Medulla oblongata (tissue), 1 donor: Measurements from ENCODE around the gene KBTBD6.
"Not testable (repeated sequence)": the region's sequence is repeated elsewhere in the genome, so short reads cannot be mapped to it uniquely, and the experiment has no call there.

Source experiments
- DNase-seq: peaks from one replicate; pipeline ENCODE4 v3.0.0-alpha.2; 2015; ENCODE audit errors: extremely low spot score

KBTBD6 gene

GRCh38 chr13:41136396-41137031, 3.9 kb upstream of the KBTBD6 start:
- no peak for DNase-seq

- DNase-seq: no peak
Measured at GRCh38 chr13:41133951-41134350, 1.3 kb upstream of the KBTBD6 start.

GRCh38 chr13:41131660-41132511, 716 bp downstream of the KBTBD6 start:
- DNase-seq: not testable (repeated sequence)

- DNase-seq: not testable (repeated sequence)
Measured at GRCh38 chr13:41131189-41131588, 1.4 kb downstream of the KBTBD6 start.

GRCh38 chr13:41130356-41130755, 2.2 kb downstream of the KBTBD6 start:
- DNase-seq: no peak

GRCh38 chr13:41127701-41128100, 4.9 kb downstream of the KBTBD6 start:
- no peak for DNase-seq

- no peak for DNase-seq
Measured at GRCh38 chr13:41122838-41123237, 9.8 kb downstream of the KBTBD6 start.

- DNase-seq: no peak
Measured at GRCh38 chr13:41117869-41118268, 14.7 kb downstream of the KBTBD6 start.

- no peak for DNase-seq
Measured at GRCh38 chr13:41111454-41111853, 21.1 kb downstream of the KBTBD6 start.

GRCh38 chr13:41107584-41108014, 25.0 kb downstream of the KBTBD6 start:
- DNase-seq: no peak

- no peak for DNase-seq
Measured at GRCh38 chr13:41107104-41107571, 25.5 kb downstream of the KBTBD6 start.

- no peak for DNase-seq
Measured at GRCh38 chr13:41099986-41100385, 32.6 kb downstream of the KBTBD6 start.

- DNase-seq: no peak
Measured at GRCh38 chr13:41098761-41099160, 33.8 kb downstream of the KBTBD6 start.

GRCh38 chr13:41095681-41096080, 36.9 kb downstream of the KBTBD6 start:
- DNase-seq: not testable (repeated sequence)

GRCh38 chr13:41085961-41086585, 46.5 kb downstream of the KBTBD6 start:
- DNase-seq: no peak

GRCh38 chr13:41079725-41080124, 52.9 kb downstream of the KBTBD6 start:
- DNase-seq: no peak
